Measurements from ENCODE around the gene CDH4. TPM values are rescaled to one million over a fixed set of nuclear protein-coding genes. Genes with fewer than 3 reads are reported as not detected.
A peak's percentile ranks its signal among the peaks of the same experiment; 100 is the strongest.

Gene CDH4
- polyA plus RNA-seq, 3 donors = 6.9 to 8.7 (median 7.9) TPM

DNA sequence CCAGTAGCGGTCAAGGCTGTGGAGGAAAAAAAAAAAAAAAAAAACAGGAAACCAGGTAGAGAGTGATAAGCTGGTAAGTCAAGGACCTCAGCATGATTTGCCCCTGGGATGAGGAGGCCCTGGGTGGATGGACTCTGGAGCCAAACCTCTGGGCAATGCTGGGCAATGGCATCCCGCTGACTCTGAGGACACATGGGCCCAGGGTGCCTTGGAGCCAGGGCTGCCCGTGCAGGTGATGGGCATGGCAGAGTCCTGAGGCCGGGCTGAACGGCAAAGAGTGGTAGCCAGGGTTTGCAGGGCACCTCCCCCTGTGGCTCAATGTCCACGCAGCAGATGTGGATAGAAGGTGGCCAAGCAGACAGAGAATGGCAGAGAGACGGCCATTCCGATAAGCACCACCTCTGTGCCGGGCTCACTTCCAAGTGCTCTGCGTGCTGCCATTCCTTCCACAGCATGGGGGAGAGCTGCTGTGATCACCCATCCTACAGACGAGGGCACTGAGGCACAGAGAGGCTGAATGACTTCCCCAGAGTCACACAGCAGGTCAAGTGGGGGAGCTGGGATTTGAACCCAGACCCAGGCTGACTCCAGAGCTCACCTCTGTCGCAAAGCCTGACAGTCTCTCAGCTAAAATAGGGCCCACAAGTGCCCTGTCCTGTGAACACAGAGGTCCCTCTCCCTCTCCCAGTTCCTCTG is 353.9 kb downstream of the CDH4 start:
- DNase-seq (ENCODE audit: extremely low read depth in 1 of 11, low read depth in 9 of 11, low spot score in 4 of 11) = no peak

DNA sequence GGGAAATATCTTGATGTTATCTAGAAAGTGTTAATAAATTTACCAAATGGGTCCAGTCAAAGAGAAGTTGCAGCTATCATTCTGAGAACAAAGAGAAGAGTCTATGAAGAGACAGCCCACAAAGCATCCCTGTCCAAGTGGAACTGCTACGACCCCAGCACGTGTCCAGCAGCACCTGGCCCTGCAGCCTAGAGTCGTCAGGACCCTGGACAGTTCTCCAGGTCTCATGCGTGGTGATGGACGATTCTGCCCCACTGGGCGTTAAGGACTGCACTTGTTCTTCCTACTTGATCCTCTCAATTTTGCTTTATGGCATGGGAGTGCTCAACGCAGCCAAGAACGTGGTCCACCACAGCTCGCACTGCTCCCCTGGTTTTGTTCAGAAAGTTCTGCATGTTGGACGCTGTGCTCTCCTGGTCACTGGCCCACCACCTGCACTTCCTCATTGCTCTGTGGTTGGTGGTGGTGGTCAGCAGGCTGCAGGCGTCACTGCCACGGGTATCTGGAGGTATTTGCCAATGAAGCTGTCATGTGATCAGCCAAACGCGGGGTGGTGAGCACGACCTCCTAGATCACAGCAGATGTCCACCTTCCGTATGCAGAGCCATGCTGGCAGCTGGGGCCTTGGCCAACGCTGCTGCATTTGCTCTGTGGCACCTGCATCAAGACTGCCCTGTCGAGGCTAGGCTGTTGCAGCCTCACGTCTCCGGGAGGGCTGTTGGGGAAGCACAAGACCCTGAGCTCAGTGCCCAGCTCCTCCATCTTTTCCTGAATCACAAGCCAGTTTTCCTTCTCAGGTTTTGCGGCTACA is 356.4 kb downstream of the CDH4 start:
- DNase-seq (ENCODE audit: extremely low read depth in 1 of 11, low read depth in 9 of 11, low spot score in 4 of 11) = peak in 9 of 11 donors; percentile 31 to 73 (median 65)

- no peak for DNase-seq (ENCODE audit: extremely low read depth in 1 of 11, low read depth in 9 of 11, low spot score in 4 of 11)
These were observed 357.4 kb downstream of the CDH4 start for GRCh38 chr20:61609461-61609860.

DNA sequence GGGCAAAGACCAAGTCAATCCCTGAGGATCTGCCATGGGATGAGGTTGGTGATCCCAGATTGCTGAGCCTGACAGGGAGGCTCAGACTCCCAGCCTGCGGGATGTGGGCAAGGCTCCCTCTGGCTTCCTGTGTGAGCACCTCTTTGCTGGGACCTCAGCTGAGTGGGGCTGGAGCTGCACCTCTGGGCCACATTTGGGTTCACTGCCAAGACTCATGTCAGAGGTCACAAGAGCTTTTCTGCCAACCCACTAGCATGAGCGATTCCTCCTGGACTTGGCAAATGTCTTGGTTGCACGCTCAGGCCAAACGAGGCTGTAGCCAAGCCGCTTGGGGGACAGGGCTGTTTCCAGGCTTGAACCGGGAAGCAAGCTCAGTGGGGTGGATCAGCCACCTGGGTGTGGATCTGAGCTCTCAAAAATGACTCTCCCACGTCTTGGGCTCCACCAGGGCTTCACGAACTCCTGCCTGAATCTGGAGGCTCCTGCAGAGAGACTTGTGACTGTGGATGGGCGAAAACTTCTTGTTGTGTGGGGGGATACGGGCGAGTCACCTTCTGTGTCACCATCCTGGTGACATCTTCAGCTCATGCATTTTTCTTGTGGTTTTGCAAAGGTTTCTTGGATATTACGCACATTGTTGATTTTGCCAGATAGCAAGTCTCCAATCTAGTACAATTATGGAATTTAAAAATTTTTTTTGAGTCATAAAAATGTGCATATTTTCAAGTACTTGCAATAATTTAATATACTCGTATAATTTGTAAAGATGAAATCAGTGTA is 359.5 kb downstream of the CDH4 start:
- DNase-seq (ENCODE audit: extremely low read depth in 1 of 11, low read depth in 9 of 11, low spot score in 4 of 11) = no peak

DNA sequence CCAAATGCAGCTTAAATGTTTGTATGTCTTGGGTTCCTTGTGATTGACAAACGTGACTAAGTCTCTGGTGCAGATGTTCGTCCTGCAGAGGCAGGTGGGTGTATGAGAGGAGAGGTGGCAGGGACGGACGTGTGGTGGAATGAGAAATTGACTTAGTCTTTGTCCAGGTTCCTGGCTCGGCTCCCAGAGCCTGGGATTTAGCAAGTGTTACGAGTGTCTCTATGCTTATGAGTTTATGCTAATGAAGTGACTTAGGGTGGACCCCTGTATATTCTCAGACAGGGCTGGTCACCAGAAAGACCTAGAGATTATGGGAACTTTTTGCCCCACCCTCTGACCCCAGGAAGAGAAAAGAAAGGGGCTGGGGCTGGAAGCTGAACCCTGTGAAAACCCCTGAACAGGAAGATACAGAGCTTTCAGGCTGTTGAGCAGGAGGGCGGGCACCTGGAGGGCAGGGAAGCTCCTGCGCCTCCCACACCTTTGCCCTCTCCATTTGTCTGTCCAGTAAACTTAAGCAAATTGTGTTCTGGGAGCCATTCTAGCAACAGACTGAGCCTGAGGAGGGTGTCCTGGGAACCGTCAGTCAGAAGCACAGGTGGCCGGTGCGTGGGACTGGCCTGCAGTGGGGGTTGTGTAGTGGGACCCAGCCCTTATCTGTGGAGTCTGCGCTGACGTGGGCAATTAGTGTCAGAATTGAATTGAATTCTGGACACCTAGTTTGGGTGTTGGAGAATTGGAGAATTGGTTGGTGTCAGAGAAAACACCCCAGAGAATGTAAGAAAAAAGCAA is 362.1 kb downstream of the CDH4 start:
- no peak for DNase-seq (ENCODE audit: extremely low read depth in 1 of 11, low read depth in 9 of 11, low spot score in 4 of 11)

- DNase-seq (ENCODE audit: extremely low read depth in 1 of 11, low read depth in 9 of 11, low spot score in 4 of 11) = no peak
These were observed 362.6 kb downstream of the CDH4 start for GRCh38 chr20:61614706-61615100.

- no peak for DNase-seq (ENCODE audit: extremely low read depth in 1 of 11, low read depth in 9 of 11, low spot score in 4 of 11)
These were observed 363.7 kb downstream of the CDH4 start for GRCh38 chr20:61615806-61616205.

DNA sequence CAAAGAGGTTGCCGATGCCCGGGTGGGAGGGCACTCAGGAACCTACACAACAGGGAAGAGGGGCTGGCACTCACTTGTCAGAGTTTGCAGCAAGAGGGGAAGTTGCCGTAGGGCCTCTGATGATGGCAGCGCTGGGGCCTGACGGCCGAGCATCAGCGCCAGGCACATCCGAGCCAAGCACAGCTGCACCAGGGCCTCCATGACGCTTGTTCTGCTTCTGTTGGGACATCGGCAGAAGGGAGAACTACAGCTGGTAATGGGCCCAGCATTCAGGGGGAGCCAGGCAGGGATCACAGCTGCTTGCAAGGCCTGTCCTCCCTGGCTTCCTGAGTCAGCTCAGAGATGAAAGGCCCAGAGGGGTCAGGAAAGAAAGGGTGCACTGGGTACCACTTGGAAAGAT is 367.7 kb downstream of the CDH4 start:
- no peak for DNase-seq (ENCODE audit: extremely low read depth in 1 of 11, low read depth in 9 of 11, low spot score in 4 of 11)

DNA sequence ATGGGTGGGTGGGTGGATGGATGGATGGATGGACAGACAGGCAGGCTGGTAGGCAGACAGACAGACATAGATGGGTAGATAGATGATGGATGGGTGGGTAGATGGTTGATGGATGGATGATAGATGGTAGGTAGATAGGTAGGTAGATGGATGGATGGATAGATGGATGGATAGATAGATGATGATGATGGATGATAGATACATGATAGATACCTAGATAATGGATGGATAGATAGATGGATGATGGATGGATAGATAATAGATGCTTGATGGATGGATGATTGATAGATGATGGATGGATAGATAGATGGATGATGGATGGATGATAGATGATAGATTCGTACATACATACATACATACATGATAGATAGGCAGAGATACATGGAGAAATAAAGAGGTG is 368.1 kb downstream of the CDH4 start:
- no peak for DNase-seq (ENCODE audit: extremely low read depth in 1 of 11, low read depth in 9 of 11, low spot score in 4 of 11)

- no peak for DNase-seq (ENCODE audit: extremely low read depth in 1 of 11, low read depth in 9 of 11, low spot score in 4 of 11)
These were observed 369.1 kb downstream of the CDH4 start for GRCh38 chr20:61621035-61621730.

DNA sequence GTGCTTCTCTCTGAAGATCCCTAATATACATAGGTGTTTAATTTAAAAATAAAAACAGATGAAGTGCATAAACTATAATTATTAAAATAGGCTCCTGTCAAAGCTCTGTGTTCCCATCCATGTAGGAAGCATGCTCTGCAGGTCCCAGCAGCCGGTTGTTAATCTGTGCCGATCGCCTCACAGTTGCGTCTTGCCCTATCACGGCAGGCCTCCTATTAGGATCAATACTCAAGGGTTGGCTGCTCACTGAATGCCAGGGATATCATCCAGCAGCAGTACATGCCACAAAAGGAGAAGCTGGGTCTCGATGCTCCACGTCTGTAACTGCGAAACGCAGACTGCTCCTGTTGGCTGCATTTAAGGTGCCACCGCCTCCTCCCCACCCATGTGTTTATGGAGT is 369.8 kb downstream of the CDH4 start:
- DNase-seq (ENCODE audit: extremely low read depth in 1 of 11, low read depth in 9 of 11, low spot score in 4 of 11) = no peak

DNA sequence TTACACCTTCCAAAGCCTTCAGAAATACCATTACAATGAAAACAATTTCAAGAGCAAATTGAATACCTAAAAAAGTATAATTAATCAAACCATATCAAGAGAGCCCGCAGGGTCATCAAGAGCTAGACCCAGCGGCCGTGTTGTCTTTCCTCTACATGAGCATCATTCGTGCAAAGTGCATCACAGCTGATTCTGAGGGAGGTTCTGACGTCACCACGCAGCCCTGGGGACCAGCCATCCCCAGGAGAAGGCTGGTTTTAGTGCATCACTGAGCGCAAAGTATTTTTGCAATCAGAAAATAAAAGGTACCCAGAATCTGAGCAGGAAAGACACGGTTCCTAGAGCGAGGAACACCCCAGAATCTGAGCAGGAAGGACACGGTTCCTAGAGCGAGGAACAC is 371.4 kb downstream of the CDH4 start:
- DNase-seq (ENCODE audit: extremely low read depth in 1 of 11, low read depth in 9 of 11, low spot score in 4 of 11) = no peak

DNA sequence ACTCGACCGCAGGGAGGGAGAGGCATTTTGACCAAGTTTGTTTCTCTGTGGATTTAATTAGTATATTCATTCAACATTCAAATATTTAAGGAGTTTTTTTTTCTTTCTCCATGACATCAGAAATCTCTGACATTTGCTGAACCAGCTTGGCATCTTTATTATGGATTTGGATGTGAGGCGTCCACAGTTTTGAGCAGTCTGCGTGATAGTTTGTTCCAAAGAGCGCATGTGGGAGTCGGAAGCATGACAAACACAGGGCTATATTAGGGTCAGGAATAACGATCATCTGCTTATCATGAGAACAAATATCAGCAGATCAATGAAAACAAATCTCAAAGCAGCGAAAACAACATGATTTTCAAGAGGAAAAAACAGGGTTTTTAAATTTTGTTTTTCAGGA is 373.2 kb downstream of the CDH4 start:
- DNase-seq (ENCODE audit: extremely low read depth in 1 of 11, low read depth in 9 of 11, low spot score in 4 of 11) = no peak

- no peak for DNase-seq (ENCODE audit: extremely low read depth in 1 of 11, low read depth in 9 of 11, low spot score in 4 of 11)
These were observed 374.4 kb downstream of the CDH4 start for GRCh38 chr20:61626412-61626811.

DNA sequence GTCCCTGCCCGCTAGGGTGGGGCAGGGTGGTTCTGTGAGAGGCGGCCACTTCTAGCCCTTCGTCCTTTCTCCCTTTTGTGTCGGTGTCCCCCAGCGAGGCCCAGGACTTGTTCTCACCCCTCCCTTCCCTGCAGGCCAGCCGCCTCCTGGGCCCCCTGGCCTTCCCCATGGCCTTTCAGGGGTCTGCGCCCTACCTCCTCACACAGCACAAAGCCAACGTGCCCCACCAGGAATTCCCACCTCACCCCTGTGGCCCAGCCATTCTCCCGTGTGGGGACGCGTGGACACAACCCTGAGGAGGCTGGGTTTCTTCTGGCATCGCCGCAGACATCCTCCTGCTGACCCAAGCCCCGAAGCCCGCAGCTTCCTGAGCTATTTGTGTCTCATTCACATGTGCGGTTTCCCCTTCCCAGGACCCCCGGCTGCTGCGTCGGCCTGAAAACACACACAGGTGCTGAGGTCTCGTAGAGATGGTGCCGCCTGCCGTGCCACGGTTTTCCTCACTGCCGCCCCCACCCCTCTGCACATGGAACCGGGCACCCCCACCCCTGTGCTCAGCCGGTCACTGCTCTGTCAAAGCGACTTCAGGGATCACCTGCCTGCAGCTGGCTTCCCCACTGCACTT is 375.8 kb downstream of the CDH4 start:
- DNase-seq (ENCODE audit: extremely low read depth in 1 of 11, low read depth in 9 of 11, low spot score in 4 of 11) = no peak

DNA sequence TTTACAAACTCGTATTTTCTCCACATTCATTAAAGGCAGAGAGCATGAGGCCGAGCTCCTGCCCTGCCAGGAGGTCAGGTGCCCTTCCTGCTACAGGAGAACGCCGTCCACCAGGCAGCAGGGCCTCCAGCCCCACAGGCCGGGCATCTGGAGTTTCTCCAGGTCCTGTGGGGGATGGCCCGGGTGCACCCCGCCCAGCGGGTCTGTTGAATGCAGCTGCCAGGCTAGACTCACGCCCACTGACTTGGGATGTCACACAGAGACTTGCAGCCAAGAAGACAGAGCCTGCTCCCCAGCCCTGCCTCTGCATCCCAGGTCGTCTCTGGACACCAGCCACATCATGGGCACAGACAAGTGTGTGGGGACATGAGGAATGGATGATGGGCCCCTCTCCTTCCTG is 376.4 kb downstream of the CDH4 start:
- DNase-seq (ENCODE audit: extremely low read depth in 1 of 11, low read depth in 9 of 11, low spot score in 4 of 11) = no peak

DNA sequence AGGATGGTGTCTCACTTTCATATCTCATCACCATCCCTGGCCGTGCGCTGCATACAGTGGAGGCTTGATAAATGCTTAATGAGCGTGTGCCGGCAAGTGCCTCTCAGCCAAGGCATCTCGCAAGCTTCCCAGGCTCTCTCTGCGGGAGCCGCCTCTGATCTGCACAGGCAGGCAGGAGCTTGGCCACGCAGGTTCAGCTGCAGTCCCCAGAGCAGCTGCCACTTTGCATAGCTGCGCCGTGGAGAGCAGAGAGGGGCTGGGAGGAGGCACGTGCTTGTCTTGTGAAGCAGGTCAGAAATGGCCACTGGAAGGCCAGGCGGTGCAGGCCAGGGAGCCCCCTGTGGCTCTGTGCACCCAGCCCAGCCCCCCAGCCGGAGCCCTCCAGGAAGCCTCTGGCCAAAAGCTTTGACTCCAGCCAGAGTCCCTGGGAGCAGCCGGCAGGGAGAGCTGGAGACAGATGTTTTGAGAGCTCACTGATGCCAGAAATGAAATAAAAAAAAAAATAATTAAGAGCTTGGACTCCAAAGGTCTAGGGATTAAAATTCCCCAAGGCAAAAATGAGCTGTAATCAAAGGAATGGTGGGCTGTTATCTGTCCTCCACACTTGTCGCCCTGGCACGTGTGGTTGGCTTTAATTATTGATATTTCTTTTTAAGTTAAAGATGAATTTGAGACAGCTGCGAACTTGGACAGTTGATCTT is 377.0 kb downstream of the CDH4 start:
- peak in 6 of 11 donors; percentile 7 to 21 (median 16) for DNase-seq (ENCODE audit: extremely low read depth in 1 of 11, low read depth in 9 of 11, low spot score in 4 of 11)

Data from renal cortex interstitium (tissue), 11 donors.